ENCODE data around the gene VSNL1.

- TF ChIP-seq ELF4 (IDR thresholded peaks at IDR 0.05), result no peak
- no peak for TF ChIP-seq PKNOX1 (IDR thresholded peaks at IDR 0.05)
- no peak for TF ChIP-seq FOXM1 (IDR thresholded peaks at IDR 0.05; ENCODE audit: borderline replicate concordance)
- TF ChIP-seq BHLHE40 (IDR thresholded peaks at IDR 0.05; ENCODE audit: borderline replicate concordance), result no peak
- no peak for TF ChIP-seq SUZ12 (IDR thresholded peaks at IDR 0.05)
- TF ChIP-seq SP1 (IDR thresholded peaks at IDR 0.05), result no peak
- no peak for TF ChIP-seq ZNF384 (IDR thresholded peaks at IDR 0.05)
- TF ChIP-seq TARDBP (IDR thresholded peaks at IDR 0.05), result no peak
- TF ChIP-seq L3MBTL2 (conservative IDR thresholded peaks at IDR 0.05), result no peak
- no peak for TF ChIP-seq FOXK2 (IDR thresholded peaks at IDR 0.05)
- no peak for TF ChIP-seq FOXA1 (IDR thresholded peaks at IDR 0.05)
- no peak for TF ChIP-seq ARNT (IDR thresholded peaks at IDR 0.05)
- TF ChIP-seq HDGF (IDR thresholded peaks at IDR 0.05; ENCODE audit: borderline replicate concordance), result no peak
Measured at GRCh38 chr2:17536416-17536815, 4.1 kb upstream of the VSNL1 start.
